HL-60 (cell line): Measurements from ENCODE around the gene ZNF365.

Source experiments
- REST ChIP-seq: IDR thresholded peaks from 2 replicates; pipeline ENCODE4 v1.6.1; 2012; ENCODE audit warnings: low read depth; ENCODE audit not compliant: insufficient replicate concordance
- TF ChIP-seq, protein P1 (sequence below): IDR thresholded peaks from one replicate; pipeline ENCODE4 v1.5.1; 2011; ENCODE audit warnings: low read length, control low read depth, inconsistent platforms; ENCODE audit not compliant: insufficient read depth

GRCh38 chr10:62343000-62343399 lies 31.2 kb upstream of the ZNF365 start:
- TF ChIP-seq, protein P1, sequence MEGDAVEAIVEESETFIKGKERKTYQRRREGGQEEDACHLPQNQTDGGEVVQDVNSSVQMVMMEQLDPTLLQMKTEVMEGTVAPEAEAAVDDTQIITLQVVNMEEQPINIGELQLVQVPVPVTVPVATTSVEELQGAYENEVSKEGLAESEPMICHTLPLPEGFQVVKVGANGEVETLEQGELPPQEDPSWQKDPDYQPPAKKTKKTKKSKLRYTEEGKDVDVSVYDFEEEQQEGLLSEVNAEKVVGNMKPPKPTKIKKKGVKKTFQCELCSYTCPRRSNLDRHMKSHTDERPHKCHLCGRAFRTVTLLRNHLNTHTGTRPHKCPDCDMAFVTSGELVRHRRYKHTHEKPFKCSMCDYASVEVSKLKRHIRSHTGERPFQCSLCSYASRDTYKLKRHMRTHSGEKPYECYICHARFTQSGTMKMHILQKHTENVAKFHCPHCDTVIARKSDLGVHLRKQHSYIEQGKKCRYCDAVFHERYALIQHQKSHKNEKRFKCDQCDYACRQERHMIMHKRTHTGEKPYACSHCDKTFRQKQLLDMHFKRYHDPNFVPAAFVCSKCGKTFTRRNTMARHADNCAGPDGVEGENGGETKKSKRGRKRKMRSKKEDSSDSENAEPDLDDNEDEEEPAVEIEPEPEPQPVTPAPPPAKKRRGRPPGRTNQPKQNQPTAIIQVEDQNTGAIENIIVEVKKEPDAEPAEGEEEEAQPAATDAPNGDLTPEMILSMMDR, result no peak
- TF ChIP-seq REST, result no peak
